ENCODE measurements around the gene EIF4G1.

DNA sequence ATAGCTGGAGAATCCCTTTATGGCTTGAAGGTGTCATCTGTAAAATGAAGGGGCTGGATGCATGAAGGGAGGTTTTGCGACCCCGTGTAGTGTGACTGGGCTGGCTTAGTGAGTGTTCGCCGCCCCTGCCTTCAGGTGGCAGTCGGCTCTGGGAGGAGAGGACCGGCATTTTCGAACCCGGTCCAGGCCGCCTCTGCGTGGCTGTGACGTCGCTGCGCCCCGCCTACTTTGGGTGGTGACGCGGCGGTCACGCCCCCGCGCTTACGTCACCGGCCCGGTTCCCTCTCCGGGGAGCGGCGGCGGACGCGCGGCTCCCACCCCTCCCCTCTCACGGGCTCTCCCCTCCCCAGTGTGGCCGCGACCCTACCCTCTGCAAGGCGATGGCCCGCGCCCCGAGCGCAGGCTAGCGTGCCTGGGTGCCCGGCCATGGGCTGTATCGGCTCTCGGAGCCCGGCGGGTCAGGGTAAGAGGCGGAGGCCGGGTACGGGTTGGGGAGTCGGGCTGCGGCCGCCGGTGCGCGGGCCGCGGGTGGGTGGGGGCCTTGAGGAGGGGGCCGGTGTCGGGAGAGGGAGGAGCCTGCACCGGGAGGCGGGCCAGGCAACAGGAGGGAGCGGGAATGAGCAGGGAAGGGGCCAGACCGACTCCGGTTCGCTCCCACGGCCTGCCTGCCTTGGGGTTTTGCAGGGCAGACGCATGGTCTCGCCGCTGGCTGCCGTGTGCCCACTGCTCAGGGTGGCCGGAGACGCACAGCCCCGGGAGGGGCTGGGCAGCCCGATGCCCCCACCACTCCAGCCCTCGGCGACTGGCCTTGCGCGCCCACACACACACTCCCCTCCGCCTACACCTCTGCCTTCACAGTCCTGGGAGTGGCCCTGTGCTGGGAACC lies 21.5 kb downstream of the EIF4G1 start:
- TF ChIP-seq RFX5 (IDR thresholded peaks at IDR 0.05; ENCODE audit: low read depth, low read length) (no peak), MAFK (IDR thresholded peaks at IDR 0.05; ENCODE audit: low read depth, low read length) (no peak), MXI1 (IDR thresholded peaks at IDR 0.05; ENCODE audit: borderline replicate concordance, low read depth, low read length) (peak; percentile 66; the same call in 1 of the 2 replicates), RCOR1 (IDR thresholded peaks at IDR 0.05; ENCODE audit: insufficient replicate concordance, low read length) (no peak), CHD1 (IDR thresholded peaks at IDR 0.05; ENCODE audit: low read depth, low read length) (no peak), POLR2A (IDR thresholded peaks at IDR 0.05; ENCODE audit: low read depth, low read length) (peak; percentile 61), MAZ (IDR thresholded peaks at IDR 0.05; ENCODE audit: borderline replicate concordance, low read depth, low read length) (no peak; the same call in 1 of the 2 replicates), CEBPB (IDR thresholded peaks at IDR 0.05; ENCODE audit: low read depth, low read length) (peak; percentile 61), BHLHE40 (IDR thresholded peaks at IDR 0.05; ENCODE audit: low read depth, low read length) (no peak), FOS (IDR thresholded peaks at IDR 0.05; ENCODE audit: low read depth, low read length) (peak; percentile 28; the same call in 1 of the 2 replicates)
- TF ChIP-seq, protein P1, sequence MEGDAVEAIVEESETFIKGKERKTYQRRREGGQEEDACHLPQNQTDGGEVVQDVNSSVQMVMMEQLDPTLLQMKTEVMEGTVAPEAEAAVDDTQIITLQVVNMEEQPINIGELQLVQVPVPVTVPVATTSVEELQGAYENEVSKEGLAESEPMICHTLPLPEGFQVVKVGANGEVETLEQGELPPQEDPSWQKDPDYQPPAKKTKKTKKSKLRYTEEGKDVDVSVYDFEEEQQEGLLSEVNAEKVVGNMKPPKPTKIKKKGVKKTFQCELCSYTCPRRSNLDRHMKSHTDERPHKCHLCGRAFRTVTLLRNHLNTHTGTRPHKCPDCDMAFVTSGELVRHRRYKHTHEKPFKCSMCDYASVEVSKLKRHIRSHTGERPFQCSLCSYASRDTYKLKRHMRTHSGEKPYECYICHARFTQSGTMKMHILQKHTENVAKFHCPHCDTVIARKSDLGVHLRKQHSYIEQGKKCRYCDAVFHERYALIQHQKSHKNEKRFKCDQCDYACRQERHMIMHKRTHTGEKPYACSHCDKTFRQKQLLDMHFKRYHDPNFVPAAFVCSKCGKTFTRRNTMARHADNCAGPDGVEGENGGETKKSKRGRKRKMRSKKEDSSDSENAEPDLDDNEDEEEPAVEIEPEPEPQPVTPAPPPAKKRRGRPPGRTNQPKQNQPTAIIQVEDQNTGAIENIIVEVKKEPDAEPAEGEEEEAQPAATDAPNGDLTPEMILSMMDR (conservative IDR thresholded peaks at IDR 0.05; ENCODE audit: low read depth, low read length) = no peak

Data from IMR-90 (cell line).